ENCODE results near the gene AGPAT2. TPM values are rescaled to one million over a fixed set of nuclear protein-coding genes. Genes with fewer than 3 reads are reported as not detected.

The AGPAT2 gene
- polyA plus RNA-seq, 3 donors: 33.7 to 40.3 (median 34.5) TPM

GRCh38 chr9:136690104-136690805 is 3.0 kb upstream of the AGPAT2 start:
- DNase-seq (ENCODE audit: low read depth in 3 of 3, low spot score in 2 of 3): no peak

- DNase-seq (ENCODE audit: low read depth in 3 of 3, low spot score in 2 of 3): no peak
These were observed 1.8 kb upstream of the AGPAT2 start for GRCh38 chr9:136689108-136689460.

DNA sequence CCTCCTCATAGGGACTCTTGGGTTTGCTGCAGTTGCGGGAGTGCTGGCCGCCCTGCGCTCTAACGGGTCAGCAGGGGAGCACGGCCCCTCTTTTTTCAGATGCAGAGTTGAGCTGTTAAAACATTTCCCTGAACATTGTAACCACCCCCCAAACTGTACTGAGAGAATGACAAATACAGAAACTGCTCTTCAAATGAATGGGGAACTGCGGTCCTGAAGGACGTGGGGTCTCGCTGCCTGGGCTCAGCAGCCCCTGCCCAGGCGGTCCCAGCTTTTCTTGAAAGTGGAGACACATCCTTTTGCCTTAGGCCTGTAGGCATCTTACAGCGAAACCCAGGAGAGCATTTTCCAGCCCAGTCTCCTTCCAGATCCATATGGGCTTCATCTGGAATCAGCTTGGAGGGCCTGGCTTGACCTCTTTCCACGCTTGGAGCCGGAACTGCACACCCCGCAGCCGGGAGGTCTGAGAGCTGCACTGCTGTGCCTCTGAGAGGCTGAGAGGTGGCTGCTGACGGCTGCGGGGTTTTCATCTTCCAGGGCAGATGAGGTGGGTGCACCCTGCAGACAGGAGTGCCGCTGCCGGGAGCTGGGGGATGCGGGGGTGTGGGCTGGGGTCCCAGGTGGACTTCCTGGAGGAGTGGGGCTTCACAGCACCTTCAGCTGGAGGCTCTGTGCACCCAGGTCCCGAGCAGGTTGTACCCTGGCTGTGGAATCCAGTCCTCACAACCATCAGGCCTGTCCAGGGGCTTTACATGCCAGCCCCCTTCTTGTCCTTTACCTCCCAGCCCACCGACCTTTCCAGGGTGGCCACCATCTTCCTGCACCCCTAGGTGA is 1.2 kb upstream of the AGPAT2 start:
- no peak for DNase-seq (ENCODE audit: low read depth in 3 of 3, low spot score in 2 of 3)

- no peak for DNase-seq (ENCODE audit: low read depth in 3 of 3, low spot score in 2 of 3)
These were observed 515 bp upstream of the AGPAT2 start for GRCh38 chr9:136687721-136688223.

- DNase-seq (ENCODE audit: low read depth in 3 of 3, low spot score in 2 of 3): no peak
These were observed 793 bp downstream of the AGPAT2 start for GRCh38 chr9:136686534-136686793.

GRCh38 chr9:136685790-136686533 is 1.3 kb downstream of the AGPAT2 start:
- no peak for DNase-seq (ENCODE audit: low read depth in 3 of 3, low spot score in 2 of 3)

DNA sequence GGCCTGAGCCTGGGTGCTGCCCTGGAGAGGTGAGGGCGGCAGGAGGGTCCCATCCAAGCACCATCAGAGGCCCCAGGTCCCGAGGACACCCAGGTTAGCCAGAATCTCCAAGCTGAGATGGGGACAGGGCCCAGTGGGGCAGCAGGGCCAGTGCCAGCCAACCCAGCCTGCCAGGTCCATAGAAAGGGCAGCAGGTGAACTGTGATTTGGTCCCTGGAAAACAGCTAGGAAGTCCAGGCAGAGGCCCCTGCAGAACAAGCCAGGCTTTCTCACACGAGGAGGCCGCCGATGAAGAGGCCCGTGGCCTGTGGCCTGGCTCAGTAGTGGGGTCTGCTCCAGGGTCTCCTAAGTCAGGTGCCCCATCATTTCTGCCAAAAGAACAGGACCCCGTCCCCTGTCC is 2.0 kb downstream of the AGPAT2 start:
- no peak for DNase-seq (ENCODE audit: low read depth in 3 of 3, low spot score in 2 of 3)

DNA sequence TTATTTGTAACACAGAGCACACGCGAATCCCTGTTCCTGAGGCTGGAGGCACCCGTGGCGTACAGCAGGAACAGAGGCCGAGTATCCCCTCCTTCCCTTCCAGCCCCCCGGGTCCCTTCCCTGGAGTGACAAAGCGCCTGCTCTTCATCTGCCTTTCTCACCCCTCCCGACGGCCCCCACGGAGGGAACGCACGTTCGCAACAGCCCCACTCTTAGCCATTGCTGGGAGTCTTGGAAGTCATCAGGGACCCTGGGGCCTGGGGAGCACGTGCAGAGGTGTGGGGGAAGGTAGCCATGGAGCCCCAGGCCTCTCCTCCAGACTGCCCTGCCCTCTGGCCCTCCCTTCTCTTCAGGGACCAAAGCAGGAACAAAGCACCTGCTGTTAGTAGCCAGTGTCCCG is 2.5 kb downstream of the AGPAT2 start:
- no peak for DNase-seq (ENCODE audit: low read depth in 3 of 3, low spot score in 2 of 3)

DNA sequence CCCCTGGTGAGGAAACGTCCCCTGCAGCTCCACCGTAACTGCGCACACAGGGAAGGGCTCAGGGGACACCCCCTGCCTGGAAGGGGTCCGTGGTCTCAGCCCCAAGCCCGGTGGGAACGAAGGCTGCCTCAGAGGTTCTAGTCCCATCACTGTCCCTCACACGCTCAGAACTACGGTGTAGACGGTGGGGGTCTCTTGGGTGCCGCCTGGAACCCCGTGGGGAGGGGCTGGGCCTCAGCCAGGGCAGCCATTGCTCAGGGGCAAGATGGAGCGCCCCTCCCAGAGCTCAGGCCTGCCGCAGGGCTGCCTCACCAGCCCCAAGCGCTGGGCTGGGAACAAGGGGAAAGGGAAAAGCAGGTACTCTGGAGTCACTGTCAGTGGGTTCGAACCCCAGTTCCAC is 2.9 kb downstream of the AGPAT2 start:
- DNase-seq (ENCODE audit: low read depth in 3 of 3, low spot score in 2 of 3): no peak

GRCh38 chr9:136683755-136684154 is 3.5 kb downstream of the AGPAT2 start:
- no peak for DNase-seq (ENCODE audit: low read depth in 3 of 3, low spot score in 2 of 3)

GRCh38 chr9:136683173-136683745 is 4.0 kb downstream of the AGPAT2 start:
- no peak for DNase-seq (ENCODE audit: low read depth in 3 of 3, low spot score in 2 of 3)

- DNase-seq (ENCODE audit: low read depth in 3 of 3, low spot score in 2 of 3): no peak
These were observed 4.5 kb downstream of the AGPAT2 start for GRCh38 chr9:136682710-136683109.

DNA sequence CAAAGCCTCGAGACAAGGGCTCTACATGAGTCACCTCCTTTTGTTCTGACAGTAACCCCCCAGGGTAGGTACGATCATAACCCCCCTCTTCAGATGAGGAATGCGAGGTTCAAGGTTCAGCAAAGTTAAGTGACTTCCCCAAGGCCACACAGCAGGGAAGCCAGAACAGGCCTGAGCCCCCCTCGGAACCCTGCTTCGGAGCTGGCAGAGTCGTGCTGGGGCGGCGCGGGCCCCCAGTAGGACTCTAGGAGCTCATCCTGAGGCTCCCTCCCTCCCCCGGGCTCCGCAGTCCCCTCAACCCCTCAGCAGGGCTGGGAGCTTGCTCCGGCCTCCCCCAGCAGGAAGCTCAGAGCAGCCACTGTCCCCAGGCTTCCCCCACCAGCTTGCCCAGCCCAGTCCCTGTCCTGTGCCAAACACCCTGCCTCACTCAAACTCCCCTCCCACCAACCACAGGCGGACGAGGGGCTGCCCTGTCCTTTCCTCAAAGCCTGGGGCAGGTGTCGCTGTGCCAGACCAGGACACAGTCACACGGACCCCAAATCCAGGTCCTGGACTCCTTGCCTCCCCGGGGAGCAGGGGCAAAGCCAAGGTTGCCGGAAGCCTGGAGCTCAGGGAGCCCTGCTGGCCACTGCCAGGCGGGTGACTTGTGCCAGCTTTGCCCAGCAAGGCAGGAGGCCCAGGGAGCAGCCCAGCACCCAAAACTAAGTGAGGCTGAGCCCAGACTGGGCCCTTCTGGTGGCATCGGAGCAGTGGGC is 5.1 kb downstream of the AGPAT2 start:
- no peak for DNase-seq (ENCODE audit: low read depth in 3 of 3, low spot score in 2 of 3)

DNA sequence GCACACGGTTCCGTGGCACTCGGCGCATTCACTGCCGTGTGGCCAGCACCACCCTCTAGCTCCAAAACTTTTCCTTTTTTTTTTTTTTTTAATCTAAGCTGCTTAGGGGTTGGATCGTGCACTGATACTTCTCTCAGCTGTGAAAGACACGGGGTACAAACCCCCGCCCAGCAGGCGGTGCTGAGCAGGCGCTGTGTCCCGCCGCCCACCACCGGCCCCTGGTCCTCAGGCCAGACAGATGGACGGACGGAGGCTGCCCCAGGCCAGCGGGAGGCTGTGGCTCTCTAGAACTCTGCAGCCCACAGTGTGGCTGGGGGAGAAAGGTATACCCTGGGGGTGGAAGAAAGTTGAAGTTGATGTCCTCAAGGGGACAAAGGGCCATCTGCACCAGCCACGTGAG is 6.2 kb downstream of the AGPAT2 start:
- no peak for DNase-seq (ENCODE audit: low read depth in 3 of 3, low spot score in 2 of 3)

GRCh38 chr9:136679431-136679941 is 7.8 kb downstream of the AGPAT2 start:
- no peak for DNase-seq (ENCODE audit: low read depth in 3 of 3, low spot score in 2 of 3)

- no peak for DNase-seq (ENCODE audit: low read depth in 3 of 3, low spot score in 2 of 3)
These were observed 8.6 kb downstream of the AGPAT2 start for GRCh38 chr9:136678624-136679023.

DNA sequence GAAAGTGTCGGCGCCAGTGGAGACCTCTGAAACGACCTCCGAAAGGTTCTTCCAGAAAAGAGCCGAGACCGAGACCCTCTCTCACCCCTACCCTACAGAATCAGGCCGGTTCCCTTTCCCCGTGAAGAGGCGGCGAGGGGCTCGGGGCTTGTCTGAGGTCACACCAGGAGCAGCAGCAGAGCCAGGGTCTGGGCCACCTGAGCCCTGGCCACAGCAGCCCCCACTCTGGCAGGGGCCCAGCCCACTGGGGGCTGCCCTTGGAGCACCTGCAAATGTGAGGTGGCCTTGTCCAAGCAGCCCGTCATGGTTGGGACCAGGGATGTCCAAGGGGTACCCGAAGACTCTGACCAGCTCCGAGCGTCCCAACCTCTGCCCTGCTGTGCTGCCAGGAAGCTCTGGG is 9.2 kb downstream of the AGPAT2 start:
- DNase-seq (ENCODE audit: low read depth in 3 of 3, low spot score in 2 of 3): no peak

DNA sequence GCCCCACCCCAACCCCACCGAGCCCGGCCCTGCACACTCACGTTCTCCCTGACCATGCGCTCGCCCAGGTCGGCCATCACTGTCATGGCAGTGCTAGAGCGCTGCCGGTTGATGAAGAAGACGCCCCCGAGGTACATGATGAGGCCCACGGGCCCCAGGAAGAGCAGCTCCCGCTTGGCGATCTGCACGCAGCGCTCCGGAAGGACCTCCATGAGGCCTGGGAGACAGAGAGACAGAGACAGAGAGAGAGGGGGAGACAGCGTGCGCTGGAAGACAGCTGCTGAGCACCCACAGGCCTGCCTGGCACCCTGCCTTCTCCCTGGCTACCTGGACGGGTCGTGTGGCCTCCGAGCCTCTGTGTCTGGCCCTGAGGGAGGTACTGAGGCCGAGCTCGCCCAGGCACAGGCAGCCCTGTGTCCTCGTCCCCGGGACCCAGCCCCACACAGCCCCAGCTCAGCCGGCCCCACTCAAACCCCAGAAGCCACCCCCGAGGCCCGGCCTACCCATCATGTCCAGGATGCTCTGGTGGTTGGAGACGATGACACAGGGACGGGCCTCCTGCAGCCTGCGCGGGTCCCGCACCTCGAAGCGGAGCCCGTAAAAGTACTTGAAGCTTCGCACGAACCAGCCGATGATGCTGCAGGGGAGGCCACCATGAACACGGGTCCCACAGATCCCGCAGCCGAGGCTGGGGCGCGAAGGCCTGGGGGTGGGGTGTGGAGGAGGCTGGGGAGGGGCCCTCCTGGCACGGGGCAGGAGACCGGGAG is 10.2 kb downstream of the AGPAT2 start:
- no peak for DNase-seq (ENCODE audit: low read depth in 3 of 3, low spot score in 2 of 3)

GRCh38 chr9:136676297-136676794 is 10.9 kb downstream of the AGPAT2 start:
- DNase-seq (ENCODE audit: low read depth in 3 of 3, low spot score in 2 of 3): no peak
